PC-3 (cell line): Measurements from ENCODE around the gene EEPD1. TPM values are rescaled to one million over a fixed set of nuclear protein-coding genes. Genes with fewer than 3 reads are reported as not detected.
"Not testable (repeated sequence)": the region's sequence is repeated elsewhere in the genome, so short reads cannot be mapped to it uniquely, and the experiment has no call there.

Experiments
- ATAC-seq: fragments of 200-7000 bp; cut with Tn5 transposase; 2 replicates; pipeline ENCODE4 v1.9.1; 2020; ENCODE audit warnings: mild to moderate bottlenecking, moderate library complexity
- BruUV-seq: library from RNA; stranded (reverse); fragments of 400-500 nt; replicated peaks from 2 replicates; lab custom pipeline; 2021; lab: Mats Ljungman, UMichigan
- CTCF ChIA-PET: fragments of 300-600 bp; sonication (Branson Sonifier 250); formaldehyde crosslinking; loops from one replicate; lab custom pipeline; 2022; ENCODE audit warnings: antibody characterized with exemption; lab: Charles Lee
- POLR2A ChIA-PET: fragments of 300-600 bp; sonication (Branson Sonifier 250); formaldehyde crosslinking; loops from one replicate; lab custom pipeline; 2022; ENCODE audit warnings: antibody characterized with exemption; ENCODE audit not compliant: unreplicated experiment; lab: Charles Lee
- DNase-seq: peaks from one replicate; pipeline ENCODE4 v3.0.0-alpha.2; 2015
- H2AFZ ChIP-seq: fragments of 300-600 bp; sonication (generic); 2 replicates; pipeline ENCODE4 v1.6.0; 2016; ENCODE audit warnings: antibody characterized with exemption, low read length
- H3F3A ChIP-seq: fragments of 300-600 bp; sonication (generic); one replicate; pipeline ENCODE4 v1.6.0; 2017; ENCODE audit warnings: antibody characterized with exemption, low read length, control low read depth, mild to moderate bottlenecking; ENCODE audit not compliant: unreplicated experiment
- H3K27ac ChIP-seq: fragments of 300-600 bp; sonication (generic); 2 replicates; pipeline ENCODE4 v1.5.1; 2016; ENCODE audit warnings: mild to moderate bottlenecking, low read length
- H3K27me3 ChIP-seq: fragments of 300-600 bp; sonication (generic); 2 replicates; pipeline ENCODE4 v1.6.1; 2016; ENCODE audit warnings: low read length, mixed read lengths
- H3K36me3 ChIP-seq: fragments of 300-600 bp; sonication (generic); 2 replicates; pipeline ENCODE4 v1.6.1; 2016; ENCODE audit warnings: low read depth, mixed run types, low read length, mixed read lengths
- H3K4me1 ChIP-seq: fragments of 300-600 bp; sonication (generic); 2 replicates; pipeline ENCODE4 v1.5.1; 2016; ENCODE audit warnings: low read length; ENCODE audit not compliant: insufficient read depth
- H3K4me2 ChIP-seq: fragments of 300-600 bp; sonication (generic); 2 replicates; pipeline ENCODE4 v1.6.0; 2016; ENCODE audit warnings: low read length
- H3K4me3 ChIP-seq: fragments of 300-600 bp; sonication (generic); 2 replicates; pipeline ENCODE4 v1.5.1; 2016; ENCODE audit warnings: mild to moderate bottlenecking, low read length, mixed read lengths
- H3K79me2 ChIP-seq: fragments of 300-600 bp; sonication (generic); 2 replicates; pipeline ENCODE4 v1.6.1; 2017; ENCODE audit warnings: low read length, mixed read lengths
- H3K9ac ChIP-seq: fragments of 300-600 bp; sonication (generic); 2 replicates; pipeline ENCODE4 v1.6.0; 2016; ENCODE audit warnings: mild to moderate bottlenecking, low read length
- H3K9me2 ChIP-seq: fragments of 300-600 bp; sonication (generic); replicated peaks from 2 replicates; pipeline ENCODE4 v1.6.1; 2016; ENCODE audit warnings: mixed run types, low read length, mixed read lengths
- H3K9me3 ChIP-seq: fragments of 300-600 bp; sonication (generic); 2 replicates; pipeline ENCODE4 v1.6.1; 2016; ENCODE audit warnings: low read length, mixed read lengths
- H4K20me1 ChIP-seq: fragments of 300-600 bp; sonication (generic); 2 replicates; pipeline ENCODE4 v1.6.1; 2016; ENCODE audit warnings: low read length, mixed read lengths
- CTCF ChIP-seq: fragments of 300-600 bp; sonication (generic); conservative IDR thresholded peaks from 2 replicates; pipeline ENCODE4 v1.5.1; 2017; ENCODE audit warnings: antibody characterized with exemption, low read depth, mild to moderate bottlenecking, low read length
- EZH2 ChIP-seq: fragments of 300-600 bp; sonication (generic); IDR thresholded peaks from one replicate; pipeline ENCODE4 v1.6.1; 2017; ENCODE audit warnings: antibody characterized with exemption, mild to moderate bottlenecking, low read length; ENCODE audit not compliant: unreplicated experiment
- EZH2phosphoT487 ChIP-seq: fragments of 300-600 bp; sonication (generic); IDR thresholded peaks from 2 replicates; pipeline ENCODE4 v1.6.1; 2018; ENCODE audit warnings: mild to moderate bottlenecking, antibody characterized with exemption, low read length, borderline replicate concordance
- intact Hi-C: fragments of 100-400 bp; cut with micrococcal nuclease; formaldehyde crosslinking; loops from 2 replicates; pipeline ENCODE4 v1.9.0; 2023
- total RNA-seq: library from RNA; depleted of rRNA; stranded (reverse); fragments of >200 nt; gene quantifications from 2 replicates; pipeline ENCODE4 v1.2.3, GENCODE V29; 2014

Gene EEPD1
- total RNA-seq, 1 experiment from 2014 or later = 28.3 TPM

GRCh38 chr7:36145686-36146085, 7.4 kb upstream of the EEPD1 start:
- CTCF ChIA-PET = no interaction called here
- DNase-seq = no peak
- H3K79me2 ChIP-seq = no peaks in the 10 kb centered on the region
- no peaks in the 10 kb centered on the region for H3K27me3 ChIP-seq
- no peak overlapping the region for H3K9ac ChIP-seq
- POLR2A ChIA-PET = no interaction called here
- H3K4me2 ChIP-seq = no peak overlapping the region
- no peaks in the 10 kb centered on the region for H3F3A ChIP-seq
- no peak overlapping the region for H3K4me3 ChIP-seq
- H3K4me1 ChIP-seq = no peaks in the 10 kb centered on the region
- intact Hi-C loops = no loop called here
- H4K20me1 ChIP-seq = no peaks in the 10 kb centered on the region
- TF ChIP-seq EZH2phosphoT487 = no peak
- no peak for TF ChIP-seq EZH2
- no peak for TF ChIP-seq CTCF
- no peaks in the 10 kb centered on the region for H3K9me2 ChIP-seq
- H3K27ac ChIP-seq = no peak overlapping the region
- H2AFZ ChIP-seq = no peak overlapping the region
- ATAC-seq = no peak
- BruUV-seq = no TSS peak
- no peaks in the 10 kb centered on the region for H3K9me3 ChIP-seq
- no peaks in the 10 kb centered on the region for H3K36me3 ChIP-seq

DNA sequence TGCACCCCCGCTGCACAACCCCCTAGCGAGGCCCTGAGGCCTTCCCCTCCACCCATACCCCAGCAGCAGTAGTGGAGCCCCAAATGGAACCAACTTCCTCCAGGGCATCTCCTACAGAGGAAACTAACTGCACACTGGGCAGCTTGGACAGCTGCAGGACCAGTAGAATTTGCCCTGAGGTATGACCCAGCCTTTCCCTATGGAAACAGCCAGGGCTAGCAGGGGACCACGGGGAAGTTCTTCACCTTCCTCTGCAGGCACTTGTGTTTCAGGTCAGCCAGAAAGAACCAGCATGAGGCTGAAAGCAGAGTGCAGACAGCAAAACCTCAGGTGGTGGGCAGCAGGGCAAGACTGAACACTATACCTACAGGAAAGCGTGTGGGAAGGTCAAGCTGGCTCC, 5.7 kb upstream of the EEPD1 start:
- H3K9me2 ChIP-seq = no peaks in the 10 kb centered on the region
- no peaks in the 10 kb centered on the region for H3K9me3 ChIP-seq
- H3K79me2 ChIP-seq = no peaks in the 10 kb centered on the region
- ATAC-seq = no peak
- no peaks in the 10 kb centered on the region for H4K20me1 ChIP-seq
- intact Hi-C loops = no loop called here
- no peak overlapping the region for H3K27ac ChIP-seq
- no peak overlapping the region for H2AFZ ChIP-seq
- ChIA-PET CTCF (no interaction called here), POLR2A (no interaction called here)
- peaks cover 5% of the 10 kb centered on the region; the same call in 1 of the 2 replicates for H3K4me1 ChIP-seq
- H3K9ac ChIP-seq = no peak overlapping the region
- H3K4me3 ChIP-seq = no peak overlapping the region
- no peaks in the 10 kb centered on the region for H3F3A ChIP-seq
- no peak for DNase-seq
- H3K27me3 ChIP-seq = no peaks in the 10 kb centered on the region
- BruUV-seq = no TSS peak
- TF ChIP-seq EZH2phosphoT487 (no peak), EZH2 (no peak)
- no peaks in the 10 kb centered on the region for H3K36me3 ChIP-seq
- no peak overlapping the region for H3K4me2 ChIP-seq

GRCh38 chr7:36148422-36149065, 4.5 kb upstream of the EEPD1 start:
- Histone ChIP-seq H3K79me2 (peaks cover 4% of the 10 kb centered on the region), H3K9me2 (no peaks in the 10 kb centered on the region), H3K4me3 (no peak overlapping the region), H4K20me1 (no peaks in the 10 kb centered on the region), H3K4me1 (peaks cover 6% of the 10 kb centered on the region; the same call in 1 of the 2 replicates), H3F3A (no peaks in the 10 kb centered on the region), H3K36me3 (no peaks in the 10 kb centered on the region), H3K9ac (no peak overlapping the region), H2AFZ (no peak overlapping the region), H3K27me3 (no peaks in the 10 kb centered on the region), H3K27ac (no peak overlapping the region), H3K9me3 (no peaks in the 10 kb centered on the region), H3K4me2 (no peak overlapping the region)
- no TSS peak for BruUV-seq
- intact Hi-C loops = no loop called here
- no peak for ATAC-seq
- ChIA-PET CTCF (no interaction called here), POLR2A (no interaction called here)
- DNase-seq = no peak
- TF ChIP-seq EZH2 = no peak
- no peak for TF ChIP-seq EZH2phosphoT487

- BruUV-seq, H3K9me2 ChIP-seq, DNase-seq, H3K4me3 ChIP-seq, H3F3A ChIP-seq, H3K36me3 ChIP-seq, ATAC-seq, H3K4me2 ChIP-seq, H2AFZ ChIP-seq, H3K27ac ChIP-seq, H3K27me3 ChIP-seq, CTCF ChIA-PET, H3K9ac ChIP-seq, H4K20me1 ChIP-seq, H3K9me3 ChIP-seq, H3K4me1 ChIP-seq, POLR2A ChIA-PET, intact Hi-C loops: not testable (repeated sequence)
- H3K79me2 ChIP-seq = peaks cover 11% of the 10 kb centered on the region
These were observed 3.8 kb upstream of the EEPD1 start for GRCh38 chr7:36149240-36149639.
